Inflammatory macrophage treated with lipopolysaccharide for 4 hours (primary cell): ENCODE measurements around the gene PTTG1IP.
A peak's percentile ranks its signal among the peaks of the same experiment; 100 is the strongest.

Experiments
- DNase-seq: peaks from one replicate; pipeline ENCODE4 v3.0.0-alpha.2; 2020

Gene PTTG1IP

GRCh38 chr21:44894687-44895302 lies 21.3 kb upstream of the PTTG1IP start:
- no peak for DNase-seq

DNA sequence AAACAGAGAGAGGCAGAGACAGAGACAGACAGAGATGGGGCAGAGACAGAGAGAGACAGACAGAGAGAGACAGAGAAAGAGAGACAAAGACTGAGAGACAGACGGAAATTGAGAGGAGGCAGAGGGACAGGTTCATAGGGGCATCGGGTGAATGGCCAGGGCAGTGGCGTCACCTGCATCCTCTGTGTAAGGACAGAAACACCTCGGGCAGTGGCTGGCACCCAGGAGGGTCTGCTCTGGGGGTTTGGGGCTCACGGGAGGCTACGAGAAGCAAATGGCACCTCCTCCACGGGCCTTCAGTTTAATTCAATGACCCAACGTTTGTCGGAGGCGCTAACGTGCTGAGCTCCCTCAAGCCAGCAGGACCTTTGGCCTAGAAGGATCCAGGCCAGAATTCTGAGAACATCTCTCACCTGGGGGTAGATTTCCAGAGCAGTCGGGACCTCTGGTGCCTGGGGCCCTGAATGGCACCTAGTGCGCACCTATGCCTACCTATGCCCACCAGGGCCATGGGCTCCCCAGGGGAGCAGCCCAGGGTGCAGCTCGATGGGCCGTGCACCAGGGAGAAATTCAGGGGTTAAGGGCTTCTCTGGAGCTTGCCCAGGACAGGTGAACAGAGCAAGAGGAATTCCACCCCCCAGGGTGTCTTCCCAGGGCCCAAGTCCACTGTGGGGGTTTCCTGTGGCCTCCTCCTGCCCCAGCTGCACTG lies 20.6 kb upstream of the PTTG1IP start:
- DNase-seq: no peak

DNA sequence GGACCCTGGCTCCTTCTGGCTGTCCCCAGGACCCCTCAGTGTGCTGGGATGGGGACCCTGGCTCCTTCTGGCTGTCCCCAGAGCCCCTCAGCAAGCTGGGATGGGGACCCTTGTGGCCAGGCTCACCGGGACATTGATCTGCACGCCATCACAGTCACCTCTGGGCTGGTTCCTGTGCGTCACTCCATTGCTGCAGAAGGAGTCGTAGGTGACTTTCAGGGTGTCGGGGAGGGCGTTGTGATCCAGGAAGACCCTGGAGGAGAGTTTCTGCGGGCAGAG lies 19.7 kb upstream of the PTTG1IP start:
- DNase-seq: no peak

DNA sequence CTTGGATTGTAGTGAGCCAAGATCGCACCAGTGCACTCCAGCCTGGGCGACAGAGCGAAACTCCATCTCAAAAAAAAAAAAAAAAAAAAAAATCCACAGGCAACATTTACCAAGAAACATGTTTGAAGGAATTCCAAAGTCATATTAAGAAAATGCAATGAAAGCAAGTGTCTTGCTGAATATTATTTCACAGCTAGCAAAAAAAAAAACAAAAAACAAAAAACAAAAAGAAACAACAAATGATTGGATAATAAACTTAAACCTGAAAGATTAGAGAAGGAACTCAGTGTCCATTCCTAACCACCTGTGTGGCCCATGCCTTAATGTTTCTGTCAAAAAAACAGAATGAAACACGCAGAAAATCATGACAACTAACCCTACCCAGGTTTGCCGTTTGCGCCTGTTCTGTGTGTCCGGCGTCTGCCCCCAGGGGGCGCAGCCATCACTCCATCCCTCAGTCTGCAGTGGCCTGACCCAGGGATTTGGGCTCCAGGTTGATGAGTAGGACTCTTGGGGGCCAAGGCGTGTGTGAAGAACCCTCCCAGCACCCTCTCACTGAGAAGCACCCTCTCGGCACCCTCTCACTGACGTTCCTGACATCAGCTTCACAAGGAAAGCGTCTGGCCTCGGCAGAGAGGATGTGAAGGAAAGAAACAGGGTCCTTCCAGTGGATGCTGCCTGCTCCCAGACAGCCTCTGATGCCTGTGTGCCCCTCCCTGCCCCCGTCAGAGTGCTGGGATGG lies 19.2 kb upstream of the PTTG1IP start:
- DNase-seq: peak; percentile 63

GRCh38 chr21:44892095-44892494 lies 18.6 kb upstream of the PTTG1IP start:
- DNase-seq: no peak

- no peak for DNase-seq
Measured at GRCh38 chr21:44891631-44892031, 18.1 kb upstream of the PTTG1IP start.

- no peak for DNase-seq
Measured at GRCh38 chr21:44890961-44891541, 17.6 kb upstream of the PTTG1IP start.

DNA sequence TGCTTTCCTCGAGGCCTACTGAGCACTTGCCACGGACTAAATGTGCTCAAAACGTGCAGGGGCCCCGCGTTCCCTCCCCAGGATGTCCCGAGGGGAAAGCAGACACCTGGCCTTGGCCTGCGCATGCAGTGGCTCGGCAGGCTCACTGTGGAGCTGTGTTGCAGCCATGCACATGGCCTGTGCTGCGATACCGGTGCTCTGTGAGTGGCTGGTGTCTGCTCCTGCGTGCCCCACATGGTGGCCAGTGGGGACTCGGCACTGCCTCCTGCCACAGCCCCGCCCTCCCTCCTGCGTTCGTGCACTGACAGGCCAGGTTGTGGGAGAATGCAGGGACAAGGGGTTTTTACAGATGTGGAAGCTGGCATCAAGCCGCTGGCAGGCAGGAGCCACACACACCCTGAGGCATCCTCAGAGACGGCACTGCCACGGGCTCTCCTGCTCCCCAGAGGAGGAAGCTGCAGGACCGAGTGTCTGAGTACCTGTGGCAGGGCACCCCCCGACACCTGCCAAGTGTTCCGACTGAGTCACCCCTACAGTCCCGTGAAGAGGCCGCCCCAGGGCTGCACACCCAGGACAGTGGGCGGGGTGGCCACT lies 16.9 kb upstream of the PTTG1IP start:
- no peak for DNase-seq

- no peak for DNase-seq
Measured at GRCh38 chr21:44889625-44890337, 16.3 kb upstream of the PTTG1IP start.

DNA sequence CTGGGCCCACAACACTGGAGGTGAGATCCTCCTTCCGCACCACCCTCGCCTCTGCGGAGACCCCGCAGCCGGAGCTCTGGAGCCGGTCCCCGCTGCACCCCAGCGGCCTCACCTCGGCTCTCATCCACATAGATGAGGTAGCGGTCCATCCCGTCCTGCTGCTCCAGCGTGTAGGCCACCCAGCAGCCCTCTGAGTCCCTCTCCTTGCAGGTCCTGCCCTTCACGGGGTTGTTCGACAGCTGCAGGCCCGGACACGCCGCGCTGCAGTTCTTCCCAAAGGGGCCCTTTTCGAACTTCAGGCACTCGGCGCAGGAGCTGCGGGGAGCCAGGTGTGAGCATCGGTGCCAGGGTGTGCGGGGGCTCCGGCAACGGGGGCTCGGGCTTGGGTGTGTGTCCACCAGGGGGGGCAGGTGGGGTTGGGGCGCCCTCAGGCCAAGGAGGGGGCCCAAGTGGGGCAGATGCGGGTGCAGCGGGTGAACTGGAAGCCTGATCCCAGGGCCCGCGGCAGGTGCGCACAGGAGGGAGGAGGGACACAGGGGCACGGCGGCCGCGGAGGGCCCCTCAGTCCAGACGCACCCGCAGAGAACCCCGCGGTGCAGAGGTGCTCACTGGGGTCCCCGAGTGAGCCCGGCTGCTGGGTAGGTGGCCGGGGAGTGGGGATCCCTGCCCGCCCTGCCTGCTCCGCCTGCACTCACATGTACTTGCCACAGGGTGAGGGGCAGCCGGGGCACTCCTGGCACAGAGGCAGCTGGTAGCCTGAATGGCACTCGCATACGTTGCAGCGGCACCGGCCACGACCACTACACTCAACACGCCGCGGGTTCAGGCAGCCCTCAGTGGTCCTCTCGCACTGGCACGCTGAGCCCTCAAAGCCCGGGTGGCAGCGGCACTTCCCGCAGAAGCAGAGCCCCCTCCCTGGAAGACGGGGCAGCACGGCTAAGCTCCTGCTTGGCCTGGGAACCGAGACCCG lies 15.4 kb upstream of the PTTG1IP start:
- no peak for DNase-seq

- no peak for DNase-seq
Measured at GRCh38 chr21:44887807-44888580, 14.5 kb upstream of the PTTG1IP start.

- DNase-seq: no peak
Measured at GRCh38 chr21:44887126-44887806, 13.8 kb upstream of the PTTG1IP start.

DNA sequence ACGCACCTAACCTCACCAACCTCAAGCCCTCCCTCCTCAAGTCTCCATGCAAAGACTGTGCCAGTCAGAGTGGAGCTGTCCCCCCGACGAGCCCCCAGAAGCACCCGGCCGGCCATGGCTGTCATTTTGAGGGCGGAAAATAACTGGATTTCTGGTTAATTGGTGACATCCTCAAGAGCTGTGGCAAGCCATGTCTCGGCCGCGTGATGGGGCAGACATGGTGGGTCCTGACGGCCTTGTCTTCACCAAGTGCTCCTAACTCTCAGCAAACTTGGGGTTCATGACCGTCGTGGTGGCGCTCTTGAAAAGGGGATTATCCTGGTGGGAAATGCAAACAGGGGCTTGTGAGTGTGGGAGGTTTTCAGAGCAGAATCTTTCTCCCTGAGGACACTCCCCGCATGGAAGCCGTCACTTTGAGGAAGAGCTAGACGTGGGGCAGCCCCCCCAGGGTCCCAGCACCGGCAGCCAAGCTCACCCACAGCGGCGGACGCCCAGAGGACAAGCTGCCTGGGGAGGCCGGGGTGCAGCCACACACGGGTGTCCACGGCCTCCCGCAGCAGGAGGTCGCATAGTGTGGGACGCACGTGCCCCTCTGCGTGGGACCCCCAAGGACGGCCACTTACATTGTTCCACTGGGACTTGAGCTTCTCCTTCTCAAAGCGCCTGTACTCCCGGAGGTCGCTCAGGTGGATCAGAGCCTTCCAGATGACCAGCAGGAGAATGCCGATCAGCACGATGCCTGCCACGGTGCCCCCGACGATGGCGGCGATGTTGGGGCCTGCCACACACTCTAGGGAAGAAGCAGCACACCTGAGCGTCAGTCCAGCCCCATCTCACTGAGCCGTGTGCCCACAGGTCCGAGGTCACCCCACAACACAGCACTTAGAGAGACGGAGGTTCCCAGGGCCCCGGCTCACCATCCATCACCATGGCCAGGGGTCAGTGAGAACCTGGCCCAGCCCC lies 12.9 kb upstream of the PTTG1IP start:
- no peak for DNase-seq

GRCh38 chr21:44885615-44886014 lies 12.1 kb upstream of the PTTG1IP start:
- DNase-seq: no peak

DNA sequence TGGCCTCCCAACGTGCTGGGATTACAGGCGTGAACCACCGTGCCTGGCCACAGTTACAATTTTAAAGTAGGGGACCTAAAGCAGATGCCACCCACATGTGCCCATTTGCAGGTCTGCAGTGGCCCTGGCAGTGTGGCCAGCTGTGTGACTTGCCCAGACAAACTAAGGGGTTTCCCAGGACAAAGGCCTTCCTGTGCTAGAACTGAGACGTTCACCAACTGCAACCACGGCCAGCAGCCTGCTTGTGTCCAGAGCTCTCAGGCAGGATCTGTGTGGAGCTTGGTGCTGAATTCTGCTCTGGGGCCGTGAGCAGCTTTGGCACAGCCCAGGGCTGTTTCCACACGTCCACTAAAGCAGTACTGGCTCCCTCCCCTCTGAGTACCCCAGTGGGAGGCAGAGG lies 10.6 kb upstream of the PTTG1IP start:
- DNase-seq: no peak

- DNase-seq: no peak
Measured at GRCh38 chr21:44883250-44883649, 9.8 kb upstream of the PTTG1IP start.

DNA sequence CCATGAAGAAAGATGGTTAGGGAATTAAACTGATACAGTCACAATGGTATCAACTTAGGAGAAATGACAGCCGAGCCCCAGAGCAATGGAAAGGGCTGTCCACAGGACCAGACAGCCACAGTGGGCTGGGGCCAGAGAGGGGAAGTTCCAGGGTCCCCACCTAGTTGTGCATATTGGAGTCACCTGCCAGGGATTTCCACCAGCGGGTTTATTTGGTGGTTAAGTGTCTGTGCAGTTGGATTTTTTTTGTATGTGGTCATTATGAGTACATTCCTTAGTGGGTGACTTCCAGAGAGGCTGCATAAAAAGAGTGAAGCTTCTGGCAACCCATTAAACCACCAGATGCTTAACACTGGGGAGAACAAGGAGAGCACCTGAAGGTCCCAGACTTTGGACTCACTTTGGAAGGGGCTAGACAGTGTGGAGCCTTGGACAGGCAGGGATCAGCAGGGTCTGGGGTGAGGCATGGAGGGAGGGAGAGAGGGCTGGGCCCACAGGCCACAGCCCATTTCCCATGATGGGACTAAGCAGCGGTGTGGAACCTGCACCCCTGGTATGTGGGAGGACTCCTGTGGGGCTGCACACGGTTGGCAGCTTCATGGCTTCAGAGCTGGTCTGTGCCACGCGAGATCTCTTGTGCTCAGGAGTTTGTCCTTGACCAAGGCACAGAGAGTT lies 7.8 kb upstream of the PTTG1IP start:
- peak; percentile 69 for DNase-seq

- DNase-seq: peak; percentile 98
Measured at GRCh38 chr21:44880405-44881197, 7.1 kb upstream of the PTTG1IP start.
